ENCODE data around the gene TUBD1.
A peak's percentile ranks its signal among the peaks of the same experiment; 100 is the strongest.
"Not testable (repeated sequence)": the region's sequence is repeated elsewhere in the genome, so short reads cannot be mapped to it uniquely, and the experiment has no call there.

TUBD1 gene

DNA sequence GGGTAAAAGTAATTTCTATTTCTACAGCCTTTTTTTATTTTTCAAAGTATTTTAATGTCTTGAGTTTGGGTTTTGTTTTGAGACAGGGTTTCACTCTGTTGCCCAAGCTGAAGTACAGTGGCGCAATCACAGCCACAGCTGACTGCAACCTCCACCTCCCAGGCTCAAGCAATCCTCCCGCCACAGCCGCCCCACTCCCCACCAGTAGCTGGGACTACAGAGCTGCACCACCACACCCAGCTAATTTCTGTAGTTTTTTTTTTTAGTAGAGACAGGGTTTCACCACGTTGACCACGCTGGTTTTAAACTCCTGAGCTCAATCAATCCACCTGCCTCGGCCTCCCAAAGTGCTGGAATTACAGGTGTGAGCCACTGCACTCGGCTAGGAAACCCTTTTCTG lies 44.0 kb downstream of the TUBD1 start:
- TF ChIP-seq YY1 (IDR thresholded peaks at IDR 0.05; ENCODE audit: insufficient read depth, insufficient read length) (no peak), SUZ12 (IDR thresholded peaks at IDR 0.05; ENCODE audit: extremely low read depth, insufficient read depth, insufficient read length) (no peak), ZNF274 (IDR thresholded peaks at IDR 0.05; ENCODE audit: low read depth, low read length) (no peak)
- no peaks in the 10 kb centered on the region for H3K36me3 ChIP-seq (ENCODE audit: insufficient read depth, insufficient read length, low read length)
- no peaks in the 10 kb centered on the region for H3K4me1 ChIP-seq (ENCODE audit: insufficient read depth, insufficient read length)
- H3K4me3 ChIP-seq (ENCODE audit: insufficient read length, low read depth) = no peak overlapping the region
- no peak for DNase-seq (ENCODE audit: low read depth, low spot score)
- no peaks in the 10 kb centered on the region for H3K9me3 ChIP-seq (ENCODE audit: insufficient read depth, low read length)
- H3K9ac ChIP-seq (ENCODE audit: insufficient read length, low read depth) = no peak overlapping the region
- H3K27me3 ChIP-seq (ENCODE audit: insufficient read depth, insufficient read length) = no peaks in the 10 kb centered on the region

DNA sequence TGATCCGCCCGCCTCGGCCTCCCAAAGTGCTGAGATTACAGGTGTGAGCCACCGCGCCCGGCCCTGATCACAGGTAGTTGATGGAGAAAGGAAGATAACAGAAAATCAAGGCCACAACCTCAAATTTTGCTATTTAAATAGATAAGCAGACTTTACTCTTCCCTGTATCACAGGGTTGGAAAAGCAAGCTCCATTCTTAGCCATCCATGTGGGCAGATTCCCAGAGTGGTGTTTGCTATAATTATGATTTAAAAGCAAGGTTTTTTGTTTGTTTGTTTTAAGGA lies 44.4 kb downstream of the TUBD1 start:
- no peaks in the 10 kb centered on the region for H3K4me1 ChIP-seq (ENCODE audit: insufficient read depth, insufficient read length)
- DNase-seq (ENCODE audit: low read depth, low spot score) = no peak
- H3K9me3 ChIP-seq (ENCODE audit: insufficient read depth, low read length) = no peaks in the 10 kb centered on the region
- no peaks in the 10 kb centered on the region for H3K27me3 ChIP-seq (ENCODE audit: insufficient read depth, insufficient read length)
- H3K4me3 ChIP-seq (ENCODE audit: insufficient read length, low read depth) = no peak overlapping the region
- H3K9ac ChIP-seq (ENCODE audit: insufficient read length, low read depth) = no peak overlapping the region
- TF ChIP-seq YY1 (IDR thresholded peaks at IDR 0.05; ENCODE audit: insufficient read depth, insufficient read length) (no peak), ZNF274 (IDR thresholded peaks at IDR 0.05; ENCODE audit: low read depth, low read length) (no peak), SUZ12 (IDR thresholded peaks at IDR 0.05; ENCODE audit: extremely low read depth, insufficient read depth, insufficient read length) (no peak)
- no peaks in the 10 kb centered on the region for H3K36me3 ChIP-seq (ENCODE audit: insufficient read depth, insufficient read length, low read length)

DNA sequence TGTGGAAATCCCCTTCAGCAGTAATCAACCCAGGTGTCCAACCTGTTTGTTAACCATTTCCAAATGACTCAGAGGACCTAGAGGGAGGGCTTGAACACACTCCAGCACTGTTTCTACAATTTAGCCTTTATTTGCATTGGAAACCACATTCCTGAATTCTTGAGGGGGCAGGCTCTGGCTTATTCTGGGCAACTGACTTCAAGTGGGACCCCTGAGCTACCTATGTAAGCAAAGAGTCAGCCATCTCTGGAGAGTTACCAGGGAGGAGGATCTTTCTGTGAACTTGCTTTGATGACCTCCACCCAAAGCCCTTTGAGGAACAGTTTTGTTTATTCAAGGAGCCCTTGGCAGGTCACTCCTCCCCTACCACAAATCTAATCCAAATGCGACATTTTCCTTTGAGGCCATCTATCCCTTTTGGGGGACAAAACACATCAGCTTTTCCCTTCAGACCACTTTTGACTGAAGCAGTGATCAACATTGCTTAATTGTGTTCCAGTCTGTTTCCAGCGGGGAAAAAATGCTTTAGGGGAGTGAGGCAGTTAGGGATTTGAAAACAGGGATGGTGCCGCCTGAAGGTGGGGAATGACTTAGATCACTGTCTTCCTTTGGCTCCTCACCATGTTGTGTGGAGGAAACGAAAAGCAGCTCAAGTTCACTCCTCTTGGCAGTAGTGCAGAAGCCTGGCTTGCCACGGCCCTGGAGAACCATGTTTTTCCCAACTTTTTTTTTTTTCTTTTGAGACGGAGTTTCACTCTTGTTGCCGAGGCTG lies 46.2 kb downstream of the TUBD1 start:
- no peak overlapping the region for H3K9ac ChIP-seq (ENCODE audit: insufficient read length, low read depth)
- H3K36me3 ChIP-seq (ENCODE audit: insufficient read depth, insufficient read length, low read length) = no peaks in the 10 kb centered on the region
- TF ChIP-seq ZNF274 (IDR thresholded peaks at IDR 0.05; ENCODE audit: low read depth, low read length) (no peak), SUZ12 (IDR thresholded peaks at IDR 0.05; ENCODE audit: extremely low read depth, insufficient read depth, insufficient read length) (no peak), YY1 (IDR thresholded peaks at IDR 0.05; ENCODE audit: insufficient read depth, insufficient read length) (no peak)
- H3K27me3 ChIP-seq (ENCODE audit: insufficient read depth, insufficient read length) = no peaks in the 10 kb centered on the region
- DNase-seq (ENCODE audit: low read depth, low spot score) = no peak
- no peaks in the 10 kb centered on the region for H3K4me1 ChIP-seq (ENCODE audit: insufficient read depth, insufficient read length)
- H3K9me3 ChIP-seq (ENCODE audit: insufficient read depth, low read length) = no peaks in the 10 kb centered on the region
- no peak overlapping the region for H3K4me3 ChIP-seq (ENCODE audit: insufficient read length, low read depth)

DNA sequence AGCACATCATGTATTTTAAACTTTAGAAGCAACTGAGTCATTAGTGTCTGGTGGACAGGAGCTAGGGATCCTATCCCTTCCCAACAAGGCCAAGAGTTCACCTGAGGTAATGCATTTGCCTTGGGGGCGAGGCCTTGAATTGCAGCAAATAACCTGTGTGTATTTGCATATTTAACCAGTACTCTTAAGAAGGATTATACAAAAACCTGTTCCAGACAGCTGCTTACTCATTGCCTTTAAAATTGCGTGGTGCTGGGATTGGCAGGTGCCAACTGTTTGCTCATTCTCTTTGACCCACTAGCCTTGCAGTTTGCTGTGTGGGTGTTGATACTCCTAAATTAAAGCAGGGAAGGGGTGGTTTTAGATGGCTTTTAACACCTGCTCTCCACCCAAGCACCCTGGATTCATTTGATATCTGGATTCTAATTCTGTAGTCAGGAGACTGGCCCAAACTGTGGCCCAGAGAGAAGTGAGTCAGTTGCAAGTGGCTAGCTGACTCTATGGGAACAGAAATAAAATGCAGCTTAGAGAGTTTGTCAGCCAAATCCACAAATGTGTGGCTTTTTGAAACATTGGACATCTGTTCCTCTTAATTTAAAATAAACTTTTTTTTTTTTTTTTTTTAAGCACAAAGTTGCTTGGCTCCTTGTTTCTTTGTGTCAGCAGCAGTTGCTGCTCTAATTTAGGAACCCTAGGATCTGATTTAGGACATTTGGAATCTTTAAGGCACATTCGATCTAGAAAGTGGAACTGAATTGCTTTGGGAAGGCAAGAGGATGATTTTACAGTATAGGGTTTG lies 46.9 kb downstream of the TUBD1 start:
- no peak overlapping the region for H3K4me3 ChIP-seq (ENCODE audit: insufficient read length, low read depth)
- peaks cover 6% of the 10 kb centered on the region for H3K36me3 ChIP-seq (ENCODE audit: insufficient read depth, insufficient read length, low read length)
- no peaks in the 10 kb centered on the region for H3K27me3 ChIP-seq (ENCODE audit: insufficient read depth, insufficient read length)
- no peak overlapping the region for H3K9ac ChIP-seq (ENCODE audit: insufficient read length, low read depth)
- no peak for DNase-seq (ENCODE audit: low read depth, low spot score)
- no peak for TF ChIP-seq ZNF274 (IDR thresholded peaks at IDR 0.05; ENCODE audit: low read depth, low read length)
- no peak for TF ChIP-seq YY1 (IDR thresholded peaks at IDR 0.05; ENCODE audit: insufficient read depth, insufficient read length)
- TF ChIP-seq SUZ12 (IDR thresholded peaks at IDR 0.05; ENCODE audit: extremely low read depth, insufficient read depth, insufficient read length) = no peak
- H3K9me3 ChIP-seq (ENCODE audit: insufficient read depth, low read length) = no peaks in the 10 kb centered on the region
- H3K4me1 ChIP-seq (ENCODE audit: insufficient read depth, insufficient read length) = no peaks in the 10 kb centered on the region

DNA sequence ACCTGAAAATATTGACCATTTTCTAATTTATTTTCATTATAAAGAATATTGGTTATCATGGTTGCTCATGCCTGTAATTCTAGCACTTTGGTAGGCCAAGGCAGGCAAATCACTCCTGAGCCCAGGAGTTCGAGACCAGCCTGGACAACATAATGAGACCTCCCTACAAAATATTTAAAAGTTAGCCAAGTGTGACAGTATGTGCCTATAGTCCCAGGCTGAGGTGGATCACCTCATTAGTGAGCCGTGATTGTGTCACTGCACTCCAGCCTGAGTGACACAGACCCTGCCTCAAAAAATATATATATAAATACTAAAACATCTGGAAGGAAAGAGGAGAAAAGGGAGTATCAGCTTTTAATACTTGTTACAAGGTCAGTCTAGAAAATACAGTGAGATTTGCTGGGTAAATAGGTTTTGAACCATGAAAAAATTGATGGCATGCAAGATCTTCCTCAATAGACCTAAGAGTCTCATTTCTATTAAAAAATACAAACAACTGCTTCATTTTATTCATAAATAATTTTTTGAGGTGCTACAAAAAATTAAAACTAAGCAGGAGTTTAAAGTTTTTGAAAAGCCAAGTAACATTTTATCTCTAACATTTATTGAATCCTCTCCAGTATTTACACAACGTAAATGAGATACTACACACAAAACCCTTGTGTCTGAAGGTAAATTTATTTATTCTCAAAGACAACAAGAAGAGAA lies 47.7 kb downstream of the TUBD1 start:
- Histone ChIP-seq H3K9ac (ENCODE audit: insufficient read length, low read depth) (no peak overlapping the region), H3K36me3 (ENCODE audit: insufficient read depth, insufficient read length, low read length) (peaks cover 13% of the 10 kb centered on the region)
- no peak for DNase-seq (ENCODE audit: low read depth, low spot score)

DNA sequence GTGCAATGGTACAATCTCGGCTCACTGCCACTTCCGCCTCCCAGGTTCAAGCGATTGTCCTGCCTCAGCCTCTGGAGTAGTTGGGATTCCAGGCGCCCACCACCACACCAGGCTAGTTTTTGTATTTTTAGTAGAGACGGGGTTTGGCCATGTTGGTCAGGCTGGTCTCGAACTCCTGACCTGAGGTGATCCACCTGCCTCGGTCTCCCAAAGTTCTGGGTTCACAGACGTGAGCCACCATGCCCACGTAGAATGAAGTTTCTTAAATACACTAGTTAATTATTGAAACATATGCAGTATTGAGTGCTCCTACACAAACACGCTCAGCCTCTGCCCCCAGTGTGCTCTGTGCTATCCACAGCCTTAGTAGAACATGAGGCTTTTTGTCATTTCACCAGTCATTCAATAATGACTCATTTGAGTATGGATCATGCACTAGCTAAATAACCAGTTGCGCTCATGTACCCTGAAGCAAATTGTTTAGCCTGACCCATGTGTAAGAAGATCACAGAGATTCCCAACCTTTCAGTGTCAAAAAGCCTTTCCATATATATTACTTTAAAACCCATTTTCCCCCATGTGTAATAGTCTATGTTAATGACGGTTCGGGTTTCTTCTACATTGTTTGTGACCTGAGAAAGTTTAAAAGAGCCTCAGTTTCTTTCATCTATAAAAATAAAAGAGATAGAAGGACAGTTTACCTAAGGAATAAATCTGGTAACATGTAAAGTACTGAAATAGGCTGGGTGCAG lies 49.7 kb downstream of the TUBD1 start:
- Histone ChIP-seq H3K36me3 (ENCODE audit: insufficient read depth, insufficient read length, low read length) (peaks cover 33% of the 10 kb centered on the region), H3K9ac (ENCODE audit: insufficient read length, low read depth) (no peak overlapping the region)

More for the DNA sequence above, 47.7 kb downstream of the TUBD1 start:
- no peaks in the 10 kb centered on the region for H3K9me3 ChIP-seq (ENCODE audit: insufficient read depth, low read length)
- TF ChIP-seq SUZ12 (IDR thresholded peaks at IDR 0.05; ENCODE audit: extremely low read depth, insufficient read depth, insufficient read length) (no peak), ZNF274 (IDR thresholded peaks at IDR 0.05; ENCODE audit: low read depth, low read length) (no peak), YY1 (IDR thresholded peaks at IDR 0.05; ENCODE audit: insufficient read depth, insufficient read length) (no peak)
- H3K27me3 ChIP-seq (ENCODE audit: insufficient read depth, insufficient read length) = no peaks in the 10 kb centered on the region
- H3K4me1 ChIP-seq (ENCODE audit: insufficient read depth, insufficient read length) = no peaks in the 10 kb centered on the region
- no peak overlapping the region for H3K4me3 ChIP-seq (ENCODE audit: insufficient read length, low read depth)

DNA sequence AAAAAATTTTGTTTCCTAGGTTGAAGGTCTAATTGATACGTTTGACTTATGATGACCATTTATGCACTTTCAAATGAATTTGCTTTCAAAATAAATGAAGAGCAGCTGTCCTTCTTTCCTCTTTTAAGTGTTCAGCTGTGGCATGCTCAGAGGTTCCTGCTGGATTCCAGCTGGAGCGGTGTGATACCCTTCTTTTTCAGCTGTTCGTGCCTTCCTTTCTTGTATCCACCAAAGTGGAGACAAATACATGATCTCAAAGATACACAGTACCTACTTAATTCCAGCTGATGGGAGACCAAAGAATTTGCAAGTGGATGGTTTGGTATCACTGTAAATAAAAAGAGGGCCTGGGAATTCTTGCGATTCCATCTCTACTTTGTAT lies 50.9 kb downstream of the TUBD1 start:
- H3K9me3 ChIP-seq (ENCODE audit: insufficient read depth, low read length); H3K9ac ChIP-seq (ENCODE audit: insufficient read length, low read depth); H3K4me1 ChIP-seq (ENCODE audit: insufficient read depth, insufficient read length); H3K27me3 ChIP-seq (ENCODE audit: insufficient read depth, insufficient read length); H3K4me3 ChIP-seq (ENCODE audit: insufficient read length, low read depth); DNase-seq (ENCODE audit: low read depth, low spot score): not testable (repeated sequence)
- peaks cover 33% of the 10 kb centered on the region for H3K36me3 ChIP-seq (ENCODE audit: insufficient read depth, insufficient read length, low read length)

More for the DNA sequence above, 49.7 kb downstream of the TUBD1 start:
- Histone ChIP-seq H3K9me3 (ENCODE audit: insufficient read depth, low read length) (no peaks in the 10 kb centered on the region), H3K4me1 (ENCODE audit: insufficient read depth, insufficient read length) (no peaks in the 10 kb centered on the region), H3K4me3 (ENCODE audit: insufficient read length, low read depth) (no peak overlapping the region), H3K27me3 (ENCODE audit: insufficient read depth, insufficient read length) (no peaks in the 10 kb centered on the region)
- no peak for DNase-seq (ENCODE audit: low read depth, low spot score)
- TF ChIP-seq SUZ12 (IDR thresholded peaks at IDR 0.05; ENCODE audit: extremely low read depth, insufficient read depth, insufficient read length) = no peak
- TF ChIP-seq YY1 (IDR thresholded peaks at IDR 0.05; ENCODE audit: insufficient read depth, insufficient read length) = no peak
- TF ChIP-seq ZNF274 (IDR thresholded peaks at IDR 0.05; ENCODE audit: low read depth, low read length) = no peak

DNA sequence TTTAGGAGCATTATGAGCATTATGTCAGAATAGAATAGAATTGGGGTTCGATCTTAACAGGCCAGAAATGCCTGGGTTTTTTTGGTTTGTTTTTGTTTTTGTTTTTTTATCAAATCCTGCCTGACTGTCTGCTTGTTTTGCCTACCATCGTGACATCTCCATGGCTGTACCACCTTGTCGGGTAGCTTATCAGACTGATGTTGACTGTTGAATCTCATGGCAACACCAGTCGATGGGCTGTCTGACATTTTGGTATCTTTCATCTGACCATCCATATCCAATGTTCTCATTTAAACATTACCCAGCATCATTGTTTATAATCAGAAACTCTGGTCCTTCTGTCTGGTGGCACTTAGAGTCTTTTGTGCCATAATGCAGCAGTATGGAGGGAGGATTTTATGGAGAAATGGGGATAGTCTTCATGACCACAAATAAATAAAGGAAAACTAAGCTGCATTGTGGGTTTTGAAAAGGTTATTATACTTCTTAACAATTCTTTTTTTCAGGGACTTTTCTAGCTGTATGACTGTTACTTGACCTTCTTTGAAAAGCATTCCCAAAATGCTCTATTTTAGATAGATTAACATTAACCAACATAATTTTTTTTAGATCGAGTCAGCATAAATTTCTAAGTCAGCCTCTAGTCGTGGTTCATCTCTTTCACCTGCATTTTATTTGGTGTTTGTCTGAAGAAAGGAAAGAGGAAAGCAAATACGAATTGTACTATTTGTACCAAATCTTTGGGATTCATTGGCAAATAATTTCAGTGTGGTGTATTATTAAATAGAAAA lies 51.5 kb downstream of the TUBD1 start:
- not testable (repeated sequence) for DNase-seq (ENCODE audit: low read depth, low spot score); H3K9me3 ChIP-seq (ENCODE audit: insufficient read depth, low read length); H3K4me1 ChIP-seq (ENCODE audit: insufficient read depth, insufficient read length); H3K27me3 ChIP-seq (ENCODE audit: insufficient read depth, insufficient read length)
- Histone ChIP-seq H3K9ac (ENCODE audit: insufficient read length, low read depth) (peak overlapping the region; percentile 26), H3K36me3 (ENCODE audit: insufficient read depth, insufficient read length, low read length) (peaks cover 33% of the 10 kb centered on the region), H3K4me3 (ENCODE audit: insufficient read length, low read depth) (peak overlapping the region; percentile 29)

Measured in NT2/D1 (cell line).